Neural cell (in vitro differentiated cells): ENCODE results near the gene AZU1. TPM values are rescaled to one million over a fixed set of nuclear protein-coding genes. Genes with fewer than 3 reads are reported as not detected.

ENCODE experiments used
- H2AFZ ChIP-seq: fragments of 200-600, 300-800 bp; sonication (generic), shearing (Covaris generic); 2 replicates; pipeline ENCODE4 v1.6.0; 2014; ENCODE audit warnings: low read depth, mild to moderate bottlenecking, antibody characterized with exemption, low read length, moderate library complexity
- H3F3A ChIP-seq: fragments of 200-600 bp; shearing (Covaris generic); 2 replicates; pipeline ENCODE4 v1.6.1; 2016; ENCODE audit warnings: mild to moderate bottlenecking, moderate library complexity, mixed read lengths, antibody characterized with exemption, low read length; ENCODE audit not compliant: insufficient read depth, poor library complexity, severe bottlenecking
- H3K27ac ChIP-seq: fragments of 200-600, 300-800 bp; sonication (generic), shearing (Covaris generic); 2 replicates; pipeline ENCODE4 v1.5.1; 2014; ENCODE audit warnings: mild to moderate bottlenecking, low read length, moderate library complexity
- H3K27me3 ChIP-seq: fragments of 300-800, 200-600 bp; sonication (generic), shearing (Covaris generic); 2 replicates; pipeline ENCODE4 v1.6.0; 2014; ENCODE audit warnings: mild to moderate bottlenecking, low read depth, low read length, moderate library complexity; ENCODE audit not compliant: insufficient read depth
- H3K36me3 ChIP-seq: fragments of 300-800, 200-600 bp; sonication (generic), shearing (Covaris generic); 2 replicates; pipeline ENCODE4 v1.5.1; 2014; ENCODE audit warnings: mild to moderate bottlenecking, antibody characterized with exemption, low read length, moderate library complexity; ENCODE audit not compliant: insufficient read depth
- H3K4me2 ChIP-seq: fragments of 300-800, 200-600 bp; sonication (generic), shearing (Covaris generic); 2 replicates; pipeline ENCODE4 v1.6.0; 2014; ENCODE audit warnings: mild to moderate bottlenecking, low read length
- H3K4me3 ChIP-seq: fragments of 300-800, 200-600 bp; sonication (generic), shearing (Covaris generic); 2 replicates; pipeline ENCODE4 v1.5.1; 2014; ENCODE audit warnings: mild to moderate bottlenecking, low read length, moderate library complexity
- H3K79me2 ChIP-seq: fragments of 200-600 bp; shearing (Covaris generic); replicated peaks from 2 replicates; pipeline ENCODE4 v1.6.0; 2014; ENCODE audit warnings: mild to moderate bottlenecking, low read length, moderate library complexity; ENCODE audit not compliant: insufficient read depth
- H3K9ac ChIP-seq: fragments of 300-800, 200-600 bp; sonication (generic), shearing (Covaris generic); 2 replicates; pipeline ENCODE4 v1.6.1; 2016; ENCODE audit warnings: mild to moderate bottlenecking, low read length, mixed read lengths
- H3K9me2 ChIP-seq: fragments of 200-600 bp; shearing (Covaris generic); 2 replicates; pipeline ENCODE4 v1.6.1; 2016; ENCODE audit warnings: mild to moderate bottlenecking, low read length, mixed read lengths; ENCODE audit not compliant: insufficient read depth
- H3K9me3 ChIP-seq: fragments of 200-600, 300-800 bp; sonication (generic), shearing (Covaris generic); 2 replicates; pipeline ENCODE4 v1.6.1; 2016; ENCODE audit warnings: mild to moderate bottlenecking, mixed run types, low read length, moderate library complexity, mixed read lengths
- H4K20me1 ChIP-seq: fragments of 200-600 bp; shearing (Covaris generic); 2 replicates; pipeline ENCODE4 v1.6.1; 2016; ENCODE audit warnings: mild to moderate bottlenecking, mixed run types; ENCODE audit not compliant: insufficient read depth
- EP300 ChIP-seq: fragments of 450-650 bp; conservative IDR thresholded peaks from 2 replicates; pipeline ENCODE4 v1.6.1; 2014; ENCODE audit warnings: antibody characterized with exemption, mild to moderate bottlenecking, moderate library complexity; ENCODE audit not compliant: poor library complexity, severe bottlenecking
- EZH2 ChIP-seq: fragments of 200-600, 300-800 bp; shearing (Covaris generic), sonication (generic); IDR thresholded peaks from 2 replicates; pipeline ENCODE4 v1.6.1; 2014; ENCODE audit warnings: antibody characterized with exemption, low read length, borderline replicate concordance, mild to moderate bottlenecking; ENCODE audit not compliant: insufficient read depth, poor library complexity, severe bottlenecking
- MXI1 ChIP-seq: fragments of 450-650 bp; conservative IDR thresholded peaks from 2 replicates; pipeline ENCODE4 v1.6.1; 2014; ENCODE audit warnings: antibody characterized with exemption, mild to moderate bottlenecking; ENCODE audit not compliant: poor library complexity, severe bottlenecking
- POLR2AphosphoS5 ChIP-seq: IDR thresholded peaks from 2 replicates; pipeline ENCODE4 v1.6.1; 2012
- RAD21 ChIP-seq: fragments of 450-650 bp; conservative IDR thresholded peaks from 2 replicates; pipeline ENCODE4 v1.6.1; 2014; ENCODE audit warnings: antibody characterized with exemption, mild to moderate bottlenecking, moderate library complexity
- SMC3 ChIP-seq: fragments of 450-650 bp; conservative IDR thresholded peaks from 2 replicates; pipeline ENCODE4 v1.6.1; 2014; ENCODE audit warnings: antibody characterized with exemption, mild to moderate bottlenecking, moderate library complexity; ENCODE audit not compliant: poor library complexity
- TAF1 ChIP-seq: IDR thresholded peaks from 2 replicates; pipeline ENCODE4 v1.6.1; 2012; ENCODE audit warnings: low read depth
- polyA plus RNA-seq: library from polyadenylated mRNA; depleted of rRNA; stranded (reverse); fragments of >200 nt; gene quantifications from 2 replicates; pipeline ENCODE4 v1.2.3, GENCODE V29; 2014
- TF ChIP-seq, protein P1 (sequence below): IDR thresholded peaks from 2 replicates; pipeline ENCODE4 v1.6.1; 2012; ENCODE audit warnings: borderline replicate concordance
- TF ChIP-seq, protein P2 (sequence below): fragments of 450-650 bp; IDR thresholded peaks from 2 replicates; pipeline ENCODE4 v1.5.1; 2014; ENCODE audit warnings: antibody characterized with exemption, mild to moderate bottlenecking, moderate library complexity; ENCODE audit not compliant: poor library complexity, severe bottlenecking

The AZU1 gene
- polyA plus RNA-seq, 1 donor from 2014 or later = 1.1 TPM

DNA sequence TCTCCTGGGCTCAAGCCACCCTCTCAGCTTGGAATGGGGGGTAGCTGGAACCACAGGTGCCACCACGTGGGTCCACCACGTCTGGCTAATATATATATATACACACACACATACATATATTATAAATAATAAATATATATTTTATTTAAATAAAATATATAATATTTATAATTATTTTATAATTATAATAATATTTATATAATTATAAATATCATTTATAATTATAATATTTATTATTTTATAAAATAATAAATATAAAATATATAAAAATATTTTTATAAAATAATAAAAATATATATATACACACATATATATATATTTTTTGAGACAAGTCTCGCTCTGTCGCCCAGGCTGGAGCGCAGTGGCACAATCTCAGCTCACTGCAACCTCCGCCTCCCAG is 26.9 kb downstream of the AZU1 start:
- H3F3A ChIP-seq = no peaks in the 10 kb centered on the region

DNA sequence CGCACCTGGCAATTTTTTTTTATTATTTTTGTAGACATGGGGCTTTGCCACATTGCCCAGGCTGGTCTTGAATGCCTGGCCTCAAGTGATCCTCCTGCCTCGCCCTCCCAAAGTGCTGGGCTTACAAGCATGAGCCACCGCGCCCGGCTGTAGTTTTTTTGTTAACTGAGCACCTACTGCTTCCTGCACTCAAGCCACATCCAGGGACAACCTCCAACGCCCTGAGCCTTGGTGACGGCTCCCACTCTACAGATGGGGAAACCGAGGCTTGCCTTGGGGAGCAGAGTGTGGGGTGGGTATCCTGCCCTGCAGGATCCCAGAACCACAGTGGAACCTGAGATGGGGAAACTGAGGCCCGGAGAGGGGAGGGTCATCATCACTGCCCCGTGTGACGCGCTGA is 27.5 kb downstream of the AZU1 start:
- H2AFZ ChIP-seq = no peak overlapping the region
- no peaks in the 10 kb centered on the region for H3K36me3 ChIP-seq
- TF ChIP-seq, protein P1, sequence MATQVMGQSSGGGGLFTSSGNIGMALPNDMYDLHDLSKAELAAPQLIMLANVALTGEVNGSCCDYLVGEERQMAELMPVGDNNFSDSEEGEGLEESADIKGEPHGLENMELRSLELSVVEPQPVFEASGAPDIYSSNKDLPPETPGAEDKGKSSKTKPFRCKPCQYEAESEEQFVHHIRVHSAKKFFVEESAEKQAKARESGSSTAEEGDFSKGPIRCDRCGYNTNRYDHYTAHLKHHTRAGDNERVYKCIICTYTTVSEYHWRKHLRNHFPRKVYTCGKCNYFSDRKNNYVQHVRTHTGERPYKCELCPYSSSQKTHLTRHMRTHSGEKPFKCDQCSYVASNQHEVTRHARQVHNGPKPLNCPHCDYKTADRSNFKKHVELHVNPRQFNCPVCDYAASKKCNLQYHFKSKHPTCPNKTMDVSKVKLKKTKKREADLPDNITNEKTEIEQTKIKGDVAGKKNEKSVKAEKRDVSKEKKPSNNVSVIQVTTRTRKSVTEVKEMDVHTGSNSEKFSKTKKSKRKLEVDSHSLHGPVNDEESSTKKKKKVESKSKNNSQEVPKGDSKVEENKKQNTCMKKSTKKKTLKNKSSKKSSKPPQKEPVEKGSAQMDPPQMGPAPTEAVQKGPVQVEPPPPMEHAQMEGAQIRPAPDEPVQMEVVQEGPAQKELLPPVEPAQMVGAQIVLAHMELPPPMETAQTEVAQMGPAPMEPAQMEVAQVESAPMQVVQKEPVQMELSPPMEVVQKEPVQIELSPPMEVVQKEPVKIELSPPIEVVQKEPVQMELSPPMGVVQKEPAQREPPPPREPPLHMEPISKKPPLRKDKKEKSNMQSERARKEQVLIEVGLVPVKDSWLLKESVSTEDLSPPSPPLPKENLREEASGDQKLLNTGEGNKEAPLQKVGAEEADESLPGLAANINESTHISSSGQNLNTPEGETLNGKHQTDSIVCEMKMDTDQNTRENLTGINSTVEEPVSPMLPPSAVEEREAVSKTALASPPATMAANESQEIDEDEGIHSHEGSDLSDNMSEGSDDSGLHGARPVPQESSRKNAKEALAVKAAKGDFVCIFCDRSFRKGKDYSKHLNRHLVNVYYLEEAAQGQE = no peak
- TF ChIP-seq, protein P2, sequence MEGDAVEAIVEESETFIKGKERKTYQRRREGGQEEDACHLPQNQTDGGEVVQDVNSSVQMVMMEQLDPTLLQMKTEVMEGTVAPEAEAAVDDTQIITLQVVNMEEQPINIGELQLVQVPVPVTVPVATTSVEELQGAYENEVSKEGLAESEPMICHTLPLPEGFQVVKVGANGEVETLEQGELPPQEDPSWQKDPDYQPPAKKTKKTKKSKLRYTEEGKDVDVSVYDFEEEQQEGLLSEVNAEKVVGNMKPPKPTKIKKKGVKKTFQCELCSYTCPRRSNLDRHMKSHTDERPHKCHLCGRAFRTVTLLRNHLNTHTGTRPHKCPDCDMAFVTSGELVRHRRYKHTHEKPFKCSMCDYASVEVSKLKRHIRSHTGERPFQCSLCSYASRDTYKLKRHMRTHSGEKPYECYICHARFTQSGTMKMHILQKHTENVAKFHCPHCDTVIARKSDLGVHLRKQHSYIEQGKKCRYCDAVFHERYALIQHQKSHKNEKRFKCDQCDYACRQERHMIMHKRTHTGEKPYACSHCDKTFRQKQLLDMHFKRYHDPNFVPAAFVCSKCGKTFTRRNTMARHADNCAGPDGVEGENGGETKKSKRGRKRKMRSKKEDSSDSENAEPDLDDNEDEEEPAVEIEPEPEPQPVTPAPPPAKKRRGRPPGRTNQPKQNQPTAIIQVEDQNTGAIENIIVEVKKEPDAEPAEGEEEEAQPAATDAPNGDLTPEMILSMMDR = no peak
- no peak for TF ChIP-seq RAD21
- no peak for TF ChIP-seq SMC3
- no peak for TF ChIP-seq POLR2AphosphoS5
- TF ChIP-seq MXI1 = no peak
- no peak for TF ChIP-seq TAF1
- TF ChIP-seq EP300 = no peak
- no peak for TF ChIP-seq EZH2
- no peak overlapping the region for H3K9ac ChIP-seq
- H3K4me3 ChIP-seq = no peak overlapping the region
- H3K27ac ChIP-seq = no peak overlapping the region
- no peaks in the 10 kb centered on the region for H3K9me3 ChIP-seq
- H3K27me3 ChIP-seq = peaks cover 21% of the 10 kb centered on the region
- H4K20me1 ChIP-seq = no peaks in the 10 kb centered on the region
- H3K4me2 ChIP-seq = no peak overlapping the region
- H3F3A ChIP-seq = no peaks in the 10 kb centered on the region
- no peaks in the 10 kb centered on the region for H3K79me2 ChIP-seq
- no peaks in the 10 kb centered on the region for H3K9me2 ChIP-seq

More for the DNA sequence above, 26.9 kb downstream of the AZU1 start:
- Histone ChIP-seq H3K9me3 (no peaks in the 10 kb centered on the region), H2AFZ (no peak overlapping the region), H3K9me2 (no peaks in the 10 kb centered on the region), H4K20me1 (no peaks in the 10 kb centered on the region), H3K27me3 (peaks cover 15% of the 10 kb centered on the region), H3K27ac (no peak overlapping the region), H3K9ac (no peak overlapping the region), H3K4me3 (no peak overlapping the region), H3K36me3 (no peaks in the 10 kb centered on the region), H3K4me2 (no peak overlapping the region), H3K79me2 (no peaks in the 10 kb centered on the region)
- TF ChIP-seq EP300 (no peak), POLR2AphosphoS5 (no peak), RAD21 (no peak), EZH2 (no peak)
- TF ChIP-seq, protein P2 = no peak
- TF ChIP-seq, protein P1 = no peak
